WI38 (cell line): Measurements from ENCODE around the gene NBPF15.
"Not testable (repeated sequence)": the region's sequence is repeated elsewhere in the genome, so short reads cannot be mapped to it uniquely, and the experiment has no call there.

Experiments
- H3K4me3 ChIP-seq: 2 replicates; pipeline ENCODE4 v1.5.1; 2011; ENCODE audit warnings: low read depth, mild to moderate bottlenecking, control low read depth, low read length

Gene NBPF15, protein sequence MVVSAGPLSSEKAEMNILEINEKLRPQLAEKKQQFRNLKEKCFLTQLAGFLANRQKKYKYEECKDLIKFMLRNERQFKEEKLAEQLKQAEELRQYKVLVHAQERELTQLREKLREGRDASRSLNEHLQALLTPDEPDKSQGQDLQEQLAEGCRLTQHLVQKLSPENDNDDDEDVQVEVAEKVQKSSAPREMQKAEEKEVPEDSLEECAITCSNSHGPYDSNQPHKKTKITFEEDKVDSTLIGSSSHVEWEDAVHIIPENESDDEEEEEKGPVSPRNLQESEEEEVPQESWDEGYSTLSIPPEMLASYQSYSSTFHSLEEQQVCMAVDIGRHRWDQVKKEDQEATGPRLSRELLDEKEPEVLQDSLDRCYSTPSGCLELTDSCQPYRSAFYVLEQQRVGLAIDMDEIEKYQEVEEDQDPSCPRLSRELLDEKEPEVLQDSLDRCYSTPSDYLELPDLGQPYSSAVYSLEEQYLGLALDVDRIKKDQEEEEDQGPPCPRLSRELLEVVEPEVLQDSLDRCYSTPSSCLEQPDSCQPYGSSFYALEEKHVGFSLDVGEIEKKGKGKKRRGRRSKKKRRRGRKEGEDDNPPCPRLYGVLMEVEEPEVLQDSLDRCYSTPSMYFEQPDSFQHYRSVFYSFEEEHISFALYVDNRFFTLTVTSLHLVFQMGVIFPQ

GRCh38 chr1:144461136-144461759 is at the start of gene NBPF15:
TSS of gene NBPF15 (minus strand) at chr1:144461669. CDS start at chr1:144440003, 21,666 bp downstream.
- peak within 1 kb of the TSS; percentile 63 for H3K4me3 ChIP-seq

- not testable (repeated sequence) for H3K4me3 ChIP-seq
Observed at GRCh38 chr1:144496429-144496828, 35.0 kb upstream of the NBPF15 start.

- H3K4me3 ChIP-seq = not testable (repeated sequence)
Observed at GRCh38 chr1:144494130-144494529, 32.7 kb upstream of the NBPF15 start.

- H3K4me3 ChIP-seq = not testable (repeated sequence)
Observed at GRCh38 chr1:144490394-144490793, 28.9 kb upstream of the NBPF15 start.

DNA sequence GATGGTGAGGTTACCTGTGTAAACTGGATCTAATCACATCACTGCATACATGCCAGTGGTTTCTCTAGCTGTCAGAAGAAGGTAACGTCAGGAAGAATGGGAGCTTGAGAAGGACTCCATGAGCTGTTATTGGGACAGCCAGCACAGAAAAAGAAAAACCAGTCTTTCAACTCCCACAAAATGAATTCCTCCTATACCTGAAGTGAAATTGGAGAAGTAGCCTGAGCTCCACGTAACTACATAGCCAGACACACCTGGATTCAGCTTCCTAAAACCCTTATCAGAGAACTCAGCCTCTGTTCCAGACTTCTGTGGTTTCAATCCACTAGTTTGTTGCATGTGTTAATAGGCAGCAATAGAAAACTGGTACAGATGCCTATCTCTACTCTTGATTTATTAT is 25.5 kb upstream of the NBPF15 start:
- H3K4me3 ChIP-seq = not testable (repeated sequence)

- H3K4me3 ChIP-seq = not testable (repeated sequence)
Observed at GRCh38 chr1:144485048-144485993, 23.9 kb upstream of the NBPF15 start.

- not testable (repeated sequence) for H3K4me3 ChIP-seq
Observed at GRCh38 chr1:144473897-144474296, 12.4 kb upstream of the NBPF15 start.

- not testable (repeated sequence) for H3K4me3 ChIP-seq
Observed at GRCh38 chr1:144471434-144471833, 10.0 kb upstream of the NBPF15 start.

- H3K4me3 ChIP-seq = peak overlapping the region; percentile 63
Observed at GRCh38 chr1:144461778-144462177, 309 bp upstream of the NBPF15 start.

- H3K4me3 ChIP-seq = peak overlapping the region; percentile 63
Observed at GRCh38 chr1:144460686-144461085, 783 bp downstream of the NBPF15 start.

DNA sequence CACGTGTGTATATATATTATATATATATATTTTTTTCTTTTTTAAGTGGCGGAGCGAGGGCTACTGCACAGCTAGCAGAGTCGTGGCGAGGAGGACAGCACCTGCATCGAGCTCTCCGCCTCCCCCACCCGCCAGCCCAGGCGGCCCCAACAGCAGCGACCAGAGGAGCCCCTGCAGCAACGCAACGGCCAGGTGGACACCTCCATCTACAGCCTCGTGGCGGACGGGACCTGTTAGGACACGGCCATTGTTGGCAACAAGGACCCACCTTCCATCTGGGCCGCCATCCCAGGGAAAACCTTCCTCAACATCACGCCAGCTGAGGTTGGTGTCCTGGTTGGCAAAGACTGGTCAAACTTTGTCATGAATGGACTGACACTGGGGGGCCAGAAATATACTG is 19.1 kb downstream of the NBPF15 start:
- H3K4me3 ChIP-seq = not testable (repeated sequence)

GRCh38 chr1:144439737-144440136 is 21.7 kb downstream of the NBPF15 start:
- not testable (repeated sequence) for H3K4me3 ChIP-seq

GRCh38 chr1:144418891-144419694 is 42.4 kb downstream of the NBPF15 start:
- peak overlapping the region; percentile 53 for H3K4me3 ChIP-seq

DNA sequence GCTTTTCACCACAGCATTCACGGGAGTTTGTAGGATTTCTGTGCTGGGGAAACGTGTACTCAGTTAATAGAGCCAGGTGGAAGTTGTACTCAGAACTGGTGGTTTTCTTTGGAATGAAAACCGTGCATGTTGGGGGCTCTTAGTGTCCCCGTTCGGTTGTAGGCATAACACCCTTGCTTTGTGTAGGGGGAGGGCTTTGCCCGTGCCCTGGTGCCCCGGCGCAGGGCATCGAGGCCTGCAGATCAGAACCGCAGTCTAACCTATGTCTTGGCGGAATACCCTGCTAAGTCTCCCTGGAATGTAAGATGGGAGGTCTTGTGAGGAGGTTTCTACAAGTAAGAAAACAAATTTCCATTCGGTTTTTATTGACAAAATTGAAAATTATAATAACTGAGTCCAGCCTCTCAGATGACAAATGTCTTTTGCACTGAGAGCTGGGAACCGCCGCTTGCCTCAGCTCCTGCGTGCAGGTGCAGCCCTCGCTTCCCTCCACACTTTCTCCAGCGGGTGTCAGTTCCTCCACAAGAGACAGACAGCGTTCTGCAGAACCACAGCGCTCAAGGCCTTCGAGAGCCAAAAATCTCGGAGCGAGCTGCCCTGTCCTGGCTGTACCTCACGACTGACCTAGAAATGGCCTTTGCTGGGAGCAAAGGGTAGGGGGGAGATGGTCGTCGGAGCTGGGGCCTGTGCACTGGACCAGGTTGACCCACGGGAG is 47.9 kb downstream of the NBPF15 start:
- H3K4me3 ChIP-seq = peak overlapping the region; percentile 43

GRCh38 chr1:144412491-144413403 is 48.7 kb downstream of the NBPF15 start:
- H3K4me3 ChIP-seq = peak overlapping the region; percentile 43

GRCh38 chr1:144412068-144412471 is 49.4 kb downstream of the NBPF15 start:
- not testable (repeated sequence) for H3K4me3 ChIP-seq

DNA sequence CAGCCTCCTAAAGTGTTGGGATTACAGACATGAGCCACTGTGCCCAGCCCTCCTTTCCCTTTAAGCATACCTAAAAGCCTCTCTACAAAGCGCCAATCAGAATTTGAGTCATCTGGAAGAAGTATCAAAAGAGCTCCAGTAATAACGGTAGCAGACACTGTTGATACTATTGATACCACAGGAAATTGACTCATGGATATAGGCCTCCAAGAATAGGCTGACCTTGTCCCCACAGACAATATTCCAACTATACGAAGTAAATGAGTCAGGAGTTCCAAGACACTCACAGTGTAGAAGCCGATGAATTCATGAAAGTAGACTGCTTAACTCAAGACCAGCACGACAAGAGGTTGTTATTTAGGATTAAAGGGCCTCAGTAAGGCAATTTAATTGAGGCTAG is 58.7 kb downstream of the NBPF15 start:
- H3K4me3 ChIP-seq = not testable (repeated sequence)

DNA sequence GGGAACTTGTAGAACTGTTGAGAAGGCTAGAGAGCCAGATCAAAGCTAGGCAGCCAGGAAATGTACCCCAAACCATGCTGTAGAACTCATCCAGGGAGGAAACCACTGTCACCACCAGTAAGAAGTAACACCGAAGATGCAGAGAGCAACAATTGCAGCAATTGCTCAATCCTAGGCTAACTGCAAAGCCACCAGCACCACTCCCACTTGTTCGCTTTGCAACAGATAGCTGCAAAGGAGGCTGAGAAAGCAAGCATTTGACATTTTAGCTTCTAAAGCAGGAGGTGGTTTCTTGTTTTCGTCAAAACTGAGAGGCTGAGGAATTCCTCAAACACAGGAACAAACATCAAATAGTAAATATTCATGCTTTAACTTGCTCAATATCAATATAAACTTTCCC is 89.8 kb downstream of the NBPF15 start:
- not testable (repeated sequence) for H3K4me3 ChIP-seq
